GM18502 (cell line): ENCODE data around the gene GNA12.
"Not testable (repeated sequence)": the region's sequence is repeated elsewhere in the genome, so short reads cannot be mapped to it uniquely, and the experiment has no call there.

Source experiments
- ATAC-seq: cut with Tn5 transposase; IDR thresholded peaks from one replicate; pipeline ENCODE4 v1.9.1; 2021; ENCODE audit warnings: mild to moderate bottlenecking; ENCODE audit not compliant: unreplicated experiment, poor library complexity

The GNA12 gene

GRCh38 chr7:2758673-2759616 is 85.2 kb downstream of the GNA12 start:
- ATAC-seq = no peak

- ATAC-seq = peak; percentile 85
Measured at GRCh38 chr7:2757904-2758672, 86.0 kb downstream of the GNA12 start.

- peak; percentile 14 for ATAC-seq
Measured at GRCh38 chr7:2757361-2757903, 86.7 kb downstream of the GNA12 start.

- ATAC-seq = no peak
Measured at GRCh38 chr7:2755531-2755930, 88.6 kb downstream of the GNA12 start.

- ATAC-seq = no peak
Measured at GRCh38 chr7:2754912-2755311, 89.2 kb downstream of the GNA12 start.

- no peak for ATAC-seq
Measured at GRCh38 chr7:2754086-2754485, 90.0 kb downstream of the GNA12 start.

GRCh38 chr7:2753148-2753547 is 91.0 kb downstream of the GNA12 start:
- no peak for ATAC-seq

- no peak for ATAC-seq
Measured at GRCh38 chr7:2751086-2751485, 93.0 kb downstream of the GNA12 start.

GRCh38 chr7:2750004-2750407 is 94.1 kb downstream of the GNA12 start:
- ATAC-seq = no peak

GRCh38 chr7:2748684-2749083 is 95.4 kb downstream of the GNA12 start:
- ATAC-seq = not testable (repeated sequence)

- ATAC-seq = not testable (repeated sequence)
Measured at GRCh38 chr7:2743523-2744185, 100.5 kb downstream of the GNA12 start.

GRCh38 chr7:2738766-2739549 is 105.2 kb downstream of the GNA12 start:
- ATAC-seq = no peak

GRCh38 chr7:2737771-2738540 is 106.2 kb downstream of the GNA12 start:
- no peak for ATAC-seq

- not testable (repeated sequence) for ATAC-seq
Measured at GRCh38 chr7:2737005-2737743, 106.9 kb downstream of the GNA12 start.

- no peak for ATAC-seq
Measured at GRCh38 chr7:2736411-2736914, 107.6 kb downstream of the GNA12 start.

GRCh38 chr7:2735744-2736143 is 108.4 kb downstream of the GNA12 start:
- ATAC-seq = no peak

GRCh38 chr7:2734751-2735571 is 109.1 kb downstream of the GNA12 start:
- ATAC-seq = no peak
